HG02840 (cell line): Measurements from ENCODE around the gene PUM1.

Experiments
- ATAC-seq: cut with Tn5 transposase; IDR thresholded peaks from one replicate; pipeline ENCODE4 v1.9.1; 2021; ENCODE audit warnings: mild to moderate bottlenecking, moderate library complexity, moderate number of reproducible peaks; ENCODE audit not compliant: unreplicated experiment, low FRiP score

The PUM1 gene

GRCh38 chr1:30911059-30911954, 154.2 kb downstream of the PUM1 start:
- no peak for ATAC-seq

GRCh38 chr1:30909365-30910068, 156.0 kb downstream of the PUM1 start:
- ATAC-seq = no peak

- no peak for ATAC-seq
Observed at GRCh38 chr1:30908696-30909364, 156.7 kb downstream of the PUM1 start, which contains the start of gene SDC3. Gene SDC3, minus strand, starts transcription at chr1:30908758. Its CDS starts 172 bp downstream, at chr1:30908586.

GRCh38 chr1:30908316-30908695, 157.2 kb downstream of the PUM1 start:
- ATAC-seq = no peak

GRCh38 chr1:30907481-30908315, 157.8 kb downstream of the PUM1 start:
- ATAC-seq = no peak

- ATAC-seq = no peak
Observed at GRCh38 chr1:30906631-30907441, 158.7 kb downstream of the PUM1 start.

GRCh38 chr1:30905916-30906620, 159.4 kb downstream of the PUM1 start:
- ATAC-seq = no peak

GRCh38 chr1:30905403-30905802, 160.1 kb downstream of the PUM1 start:
- ATAC-seq = no peak

GRCh38 chr1:30904962-30905335, 160.6 kb downstream of the PUM1 start:
- no peak for ATAC-seq

- no peak for ATAC-seq
Observed at GRCh38 chr1:30904191-30904961, 161.1 kb downstream of the PUM1 start.

GRCh38 chr1:30903343-30904034, 162.0 kb downstream of the PUM1 start:
- no peak for ATAC-seq

GRCh38 chr1:30902593-30903290, 162.8 kb downstream of the PUM1 start:
- no peak for ATAC-seq

- no peak for ATAC-seq
Observed at GRCh38 chr1:30901798-30902581, 163.5 kb downstream of the PUM1 start.

GRCh38 chr1:30900931-30901560, 164.5 kb downstream of the PUM1 start:
- ATAC-seq = no peak

- no peak for ATAC-seq
Observed at GRCh38 chr1:30900486-30900885, 165.0 kb downstream of the PUM1 start.
